Mesenchymal stem cell (in vitro differentiated cells and primary cell): Measurements from ENCODE around the gene NIN.
"Not testable (repeated sequence)": the region's sequence is repeated elsewhere in the genome, so short reads cannot be mapped to it uniquely, and the experiment has no call there.

Source experiments
- DNase-seq: peaks from one replicate; pipeline ENCODE4 v3.0.0-alpha.2; 2013
- H2AFZ ChIP-seq: one replicate; pipeline ENCODE4 v1.6.1; 2013; ENCODE audit warnings: low read depth, mild to moderate bottlenecking, control low read depth, inconsistent platforms, low read length, moderate library complexity
- H2AK5ac ChIP-seq: 2 replicates; pipeline ENCODE4 v1.6.1; 2013; ENCODE audit warnings: low read length, moderate library complexity, mild to moderate bottlenecking, inconsistent platforms; ENCODE audit not compliant: severe bottlenecking
- H2BK120ac ChIP-seq: one replicate; pipeline ENCODE4 v1.6.1; 2013; ENCODE audit warnings: low read depth, mild to moderate bottlenecking, inconsistent platforms, low read length, moderate library complexity
- H2BK12ac ChIP-seq, 2 experiments: one replicate each; pipeline ENCODE4 v1.6.1; 2013; ENCODE audit warnings: inconsistent platforms in 2 of 2, low read length in 2 of 2, mild to moderate bottlenecking in 2 of 2, moderate library complexity in 2 of 2, control low read depth in 1 of 2
- H2BK15ac ChIP-seq: one replicate; pipeline ENCODE4 v1.6.1; 2013; ENCODE audit warnings: mild to moderate bottlenecking, low read depth, inconsistent platforms; ENCODE audit not compliant: poor library complexity, severe bottlenecking
- H2BK5ac ChIP-seq: 2 replicates; pipeline ENCODE4 v1.6.1; 2013; ENCODE audit warnings: low read depth, mild to moderate bottlenecking, low read length, control low read depth, inconsistent platforms; ENCODE audit not compliant: poor library complexity, severe bottlenecking
- H3K14ac ChIP-seq, 2 experiments: one replicate each; pipeline ENCODE4 v1.6.1; 2013; ENCODE audit warnings: inconsistent platforms in 2 of 2, low read length in 2 of 2, control low read depth in 1 of 2, mild to moderate bottlenecking in 1 of 2, moderate library complexity in 1 of 2
- H3K18ac ChIP-seq, 2 experiments: one replicate each; pipeline ENCODE4 v1.6.1; 2013; ENCODE audit warnings: inconsistent platforms in 2 of 2, low read length in 2 of 2, control low read depth in 1 of 2, low read depth in 1 of 2, mild to moderate bottlenecking in 1 of 2
- H3K23ac ChIP-seq, 2 experiments: one replicate each; pipeline ENCODE4 v1.6.1; 2013; ENCODE audit warnings: inconsistent platforms in 2 of 2, low read length in 2 of 2, mild to moderate bottlenecking in 2 of 2, moderate library complexity in 2 of 2, control low read depth in 1 of 2
- H3K27ac ChIP-seq: 2 replicates; pipeline ENCODE4 v1.5.1; 2013; ENCODE audit warnings: mild to moderate bottlenecking, moderate library complexity, low read length, control low read depth, inconsistent platforms; ENCODE audit not compliant: poor library complexity, severe bottlenecking
- H3K27me3 ChIP-seq, 2 experiments: 2 replicates each; pipeline versions ENCODE4 v1.6.1 to v1.7.0; 2013; ENCODE audit warnings: low read length in 2 of 2, mild to moderate bottlenecking in 2 of 2, moderate library complexity in 2 of 2, control low read depth in 1 of 2, inconsistent platforms in 1 of 2; ENCODE audit not compliant: control insufficient read depth in 1 of 2, insufficient read depth in 1 of 2
- H3K36me3 ChIP-seq, 2 experiments: 2 replicates each; pipeline versions ENCODE4 v1.6.1 to v1.7.0; 2013; ENCODE audit warnings: low read length in 2 of 2, control low read depth in 1 of 2, inconsistent platforms in 1 of 2, low read depth in 1 of 2, mild to moderate bottlenecking in 1 of 2; ENCODE audit not compliant: insufficient read depth in 2 of 2, control insufficient read depth in 1 of 2
- H3K4ac ChIP-seq, 2 experiments: one replicate each; pipeline ENCODE4 v1.6.1; 2013; ENCODE audit warnings: inconsistent platforms in 2 of 2, low read length in 2 of 2, mild to moderate bottlenecking in 2 of 2, moderate library complexity in 2 of 2, control low read depth in 1 of 2, low read depth in 1 of 2
- H3K4me1 ChIP-seq: 2 replicates; pipeline ENCODE4 v1.6.1; 2013; ENCODE audit warnings: low read depth, low read length, control low read depth; ENCODE audit not compliant: control insufficient read depth, insufficient read depth
- H3K4me2 ChIP-seq: 2 replicates; pipeline ENCODE4 v1.6.1; 2013; ENCODE audit warnings: low read length, mild to moderate bottlenecking, inconsistent platforms; ENCODE audit not compliant: poor library complexity, severe bottlenecking
- H3K4me3 ChIP-seq, 2 experiments: 2 replicates each; pipeline versions ENCODE4 v1.5.1 to v1.7.0; 2013; ENCODE audit warnings: low read length in 2 of 2, mild to moderate bottlenecking in 2 of 2, control low read depth in 1 of 2, low read depth in 1 of 2; ENCODE audit not compliant: insufficient read depth in 1 of 2
- H3K79me1 ChIP-seq: replicated peaks from 2 replicates; pipeline ENCODE4 v1.6.1; 2013; ENCODE audit warnings: mild to moderate bottlenecking, control low read depth, low read length, inconsistent platforms; ENCODE audit not compliant: poor library complexity, severe bottlenecking
- H3K9ac ChIP-seq: 2 replicates; pipeline ENCODE4 v1.7.0; 2013; ENCODE audit warnings: mild to moderate bottlenecking, low read length, moderate library complexity
- H3K9me3 ChIP-seq: 2 replicates; pipeline ENCODE4 v1.7.0; 2013; ENCODE audit warnings: mild to moderate bottlenecking, low read length; ENCODE audit not compliant: control insufficient read depth
- H4K8ac ChIP-seq: one replicate; pipeline ENCODE4 v1.6.1; 2013; ENCODE audit warnings: inconsistent platforms, mild to moderate bottlenecking, low read length, moderate library complexity
- H4K91ac ChIP-seq: one replicate; pipeline ENCODE4 v1.6.1; 2013; ENCODE audit warnings: mild to moderate bottlenecking, low read length, inconsistent platforms
- WGBS: methylation state at CpG from one replicate; pipeline ENCODE4 v1.1.7; 2013; ENCODE audit warnings: mixed read lengths; 5-methylcytosine and 5-hydroxymethylcytosine counted together

The NIN gene

GRCh38 chr14:50704454-50705010, 126.4 kb downstream of the NIN start:
- WGBS, result 97% methylated on average over 26 of the region's 26 CpGs
- DNase-seq, result no peak
- Histone ChIP-seq H3K4me2 (no peak overlapping the region), H3K27me3 (no peaks in the 10 kb centered on the region), H3K9ac (no peak overlapping the region), H3K18ac (no peak overlapping the region), H3K4me3 (no peak overlapping the region), H2AK5ac (no peak overlapping the region), H2BK15ac (no peak overlapping the region), H3K9me3 (peaks cover 7% of the 10 kb centered on the region), H4K8ac (no peak overlapping the region), H3K23ac (no peak overlapping the region), H3K4ac (no peak overlapping the region), H2BK12ac (no peak overlapping the region), H3K14ac (no peak overlapping the region), H3K36me3 (no peaks in the 10 kb centered on the region), H3K79me1 (no peaks in the 10 kb centered on the region), H3K27ac (no peak overlapping the region), H2BK5ac (no peak overlapping the region), H3K4me1 (no peaks in the 10 kb centered on the region), H2AFZ (no peak overlapping the region), H2BK120ac (no peak overlapping the region), H4K91ac (no peak overlapping the region)

GRCh38 chr14:50697659-50698290, 133.2 kb downstream of the NIN start:
- WGBS, result no CpG with 5 or more reads among the region's 4 CpGs

GRCh38 chr14:50694260-50694659, 136.7 kb downstream of the NIN start:
- H3K79me1 ChIP-seq, H3K36me3 ChIP-seq, H2BK120ac ChIP-seq, H3K27me3 ChIP-seq, H4K91ac ChIP-seq, DNase-seq, H2AFZ ChIP-seq, H3K4me3 ChIP-seq, H3K4ac ChIP-seq, H4K8ac ChIP-seq, H3K4me2 ChIP-seq, H2BK15ac ChIP-seq, H2BK5ac ChIP-seq, H3K4me1 ChIP-seq, H3K14ac ChIP-seq, H3K9ac ChIP-seq, H3K18ac ChIP-seq, H2AK5ac ChIP-seq, H3K27ac ChIP-seq, H2BK12ac ChIP-seq, H3K23ac ChIP-seq: not testable (repeated sequence)
- 97% methylated on average over 3 of the region's 3 CpGs for WGBS
- peaks cover 15% of the 10 kb centered on the region for H3K9me3 ChIP-seq

More at GRCh38 chr14:50697659-50698290, 133.2 kb downstream of the NIN start:
- Histone ChIP-seq H2BK15ac (no peak overlapping the region), H3K79me1 (no peaks in the 10 kb centered on the region), H3K23ac (no peak overlapping the region), H2AK5ac (no peak overlapping the region), H3K9ac (no peak overlapping the region), H3K36me3 (no peaks in the 10 kb centered on the region), H3K9me3 (peaks cover 9% of the 10 kb centered on the region), H3K4ac (no peak overlapping the region), H3K4me2 (no peak overlapping the region), H2AFZ (no peak overlapping the region), H4K8ac (no peak overlapping the region), H3K18ac (no peak overlapping the region), H3K14ac (no peak overlapping the region), H3K4me3 (no peak overlapping the region), H2BK5ac (no peak overlapping the region), H2BK120ac (no peak overlapping the region), H2BK12ac (no peak overlapping the region), H3K27ac (no peak overlapping the region), H3K4me1 (no peaks in the 10 kb centered on the region), H4K91ac (no peak overlapping the region), H3K27me3 (no peaks in the 10 kb centered on the region)
- DNase-seq, result no peak

- H2BK12ac ChIP-seq, result no peak overlapping the region
- H3K9me3 ChIP-seq, result peaks cover 14% of the 10 kb centered on the region
- H2AK5ac ChIP-seq, result no peak overlapping the region
- H3K4me1 ChIP-seq, result no peaks in the 10 kb centered on the region
- no peak for DNase-seq
- no peak overlapping the region for H2AFZ ChIP-seq
- no peak overlapping the region for H3K4me3 ChIP-seq
- H3K23ac ChIP-seq, result no peak overlapping the region
- H2BK120ac ChIP-seq, result no peak overlapping the region
- no peaks in the 10 kb centered on the region for H3K79me1 ChIP-seq
- H3K14ac ChIP-seq, result no peak overlapping the region
- no peak overlapping the region for H2BK5ac ChIP-seq
- H3K36me3 ChIP-seq, result no peaks in the 10 kb centered on the region
- no peak overlapping the region for H4K8ac ChIP-seq
- no peak overlapping the region for H3K18ac ChIP-seq
- H4K91ac ChIP-seq, result no peak overlapping the region
- no peak overlapping the region for H2BK15ac ChIP-seq
- 94% methylated on average over 1 of the region's 1 CpG for WGBS
- H3K4ac ChIP-seq, result no peak overlapping the region
- no peak overlapping the region for H3K27ac ChIP-seq
- H3K9ac ChIP-seq, result no peak overlapping the region
- H3K4me2 ChIP-seq, result no peak overlapping the region
- no peaks in the 10 kb centered on the region for H3K27me3 ChIP-seq
These were observed 142.1 kb downstream of the NIN start for GRCh38 chr14:50688875-50689274.
